ENCODE measurements around the gene STYK1. TPM values are rescaled to one million over a fixed set of nuclear protein-coding genes. Genes with fewer than 3 reads are reported as not detected.
A peak's percentile ranks its signal among the peaks of the same experiment; 100 is the strongest.
"Not testable (repeated sequence)": the region's sequence is repeated elsewhere in the genome, so short reads cannot be mapped to it uniquely, and the experiment has no call there.

Gene STYK1
- total RNA-seq, 1 experiment from 2014 or later, result 9.9 TPM

DNA sequence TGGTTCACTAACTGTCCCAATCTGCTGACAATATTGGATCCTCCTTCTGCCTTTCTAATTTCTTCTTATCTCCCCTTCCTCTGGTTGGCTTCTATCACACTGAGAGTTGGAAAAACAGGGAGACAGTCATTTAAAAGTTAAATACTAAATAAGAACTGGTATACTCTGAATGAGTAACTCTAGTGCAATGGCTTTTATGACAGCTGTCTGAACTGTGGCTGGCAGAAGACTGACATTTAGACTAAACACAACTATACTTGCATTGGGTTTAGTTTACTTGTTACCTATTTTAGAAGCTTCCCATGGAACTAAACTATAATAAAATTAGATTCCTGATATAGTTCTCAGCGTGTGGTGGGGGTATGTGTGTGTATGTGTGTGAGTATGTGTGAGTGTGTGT lies 52.6 kb downstream of the STYK1 start:
- DNase-seq (ENCODE audit: low spot score), result no peak

DNA sequence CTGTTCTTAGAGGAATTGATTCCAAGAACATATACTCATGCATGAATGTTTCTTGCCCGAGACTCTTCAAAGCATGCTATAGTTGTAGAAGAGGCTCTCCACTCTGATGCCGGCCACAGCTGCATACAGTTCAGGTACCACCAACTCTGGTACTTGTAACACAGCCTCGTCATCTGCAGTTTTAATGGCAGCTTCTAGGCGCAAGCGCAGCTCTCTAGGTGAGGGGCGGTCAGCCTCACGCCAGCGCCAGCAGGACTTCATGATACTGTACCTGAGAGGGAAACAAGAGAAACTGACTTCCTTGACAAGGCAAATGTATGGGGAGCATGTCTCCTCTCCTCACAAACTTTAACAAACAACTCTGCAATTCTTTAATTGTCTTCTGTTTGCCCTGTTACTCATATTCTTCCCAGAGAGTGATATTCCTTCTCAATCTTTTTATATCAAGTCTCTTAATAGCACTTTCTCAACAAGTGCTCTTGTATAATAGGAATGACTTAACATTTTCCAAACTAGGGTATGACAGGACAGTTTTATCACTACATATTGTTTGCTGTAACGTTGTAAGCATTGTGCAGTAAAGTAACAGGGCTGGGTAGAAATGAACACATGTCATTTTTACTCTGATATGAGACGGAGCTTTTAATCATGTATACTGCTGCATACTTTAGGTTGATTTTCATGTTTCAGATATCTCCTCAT lies 53.6 kb downstream of the STYK1 start:
- DNase-seq (ENCODE audit: low spot score), result no peak

DNA sequence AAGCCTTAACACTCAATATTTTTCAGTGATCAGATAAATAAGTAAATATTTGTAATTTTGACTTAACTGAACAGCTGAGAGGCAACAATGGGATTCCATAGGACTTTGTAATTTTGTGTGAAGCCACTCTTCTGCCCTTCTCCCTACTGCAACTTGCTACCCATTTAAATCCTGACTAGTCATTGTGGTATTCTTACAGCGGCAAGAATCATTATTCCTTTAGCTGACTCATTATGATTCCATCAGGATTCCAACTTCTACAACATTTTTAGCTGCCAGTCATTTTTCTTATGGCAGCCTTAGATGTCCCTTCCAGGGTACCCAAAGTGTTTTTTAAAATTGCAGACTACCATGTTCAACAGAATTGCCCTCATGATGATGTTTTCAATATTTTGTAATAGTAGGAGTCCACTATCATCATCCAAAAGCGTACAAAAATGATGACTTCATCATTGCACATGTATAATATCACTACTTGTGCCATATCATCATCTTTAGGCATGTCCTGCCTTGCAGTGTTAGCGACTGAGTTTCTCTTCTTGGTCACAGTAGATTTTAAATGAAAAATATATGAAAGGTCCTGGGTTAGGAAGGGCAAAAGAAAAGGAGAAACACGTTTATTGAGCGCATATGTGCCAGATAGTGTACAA lies 55.4 kb downstream of the STYK1 start:
- peak; percentile 73 for DNase-seq (ENCODE audit: low spot score)

DNA sequence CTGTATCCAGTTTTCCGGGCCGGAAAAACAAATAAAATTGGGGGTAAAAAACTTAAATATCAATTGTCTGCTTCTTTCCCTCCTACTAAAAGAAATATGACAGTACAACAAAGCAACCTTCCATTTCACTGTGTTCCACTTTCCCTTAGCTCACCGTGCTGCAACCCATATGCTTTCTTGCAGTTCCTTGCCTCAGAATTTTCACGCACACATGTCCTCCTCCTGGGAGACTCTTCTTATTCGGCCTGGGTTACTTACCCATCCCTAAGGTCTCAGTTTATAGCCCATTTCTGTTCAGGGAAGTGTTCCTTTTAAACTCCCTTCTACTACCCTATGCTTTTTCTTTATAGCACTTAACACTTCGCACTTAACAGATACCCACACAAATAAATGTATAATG lies 56.0 kb downstream of the STYK1 start:
- DNase-seq (ENCODE audit: low spot score), result no peak

DNA sequence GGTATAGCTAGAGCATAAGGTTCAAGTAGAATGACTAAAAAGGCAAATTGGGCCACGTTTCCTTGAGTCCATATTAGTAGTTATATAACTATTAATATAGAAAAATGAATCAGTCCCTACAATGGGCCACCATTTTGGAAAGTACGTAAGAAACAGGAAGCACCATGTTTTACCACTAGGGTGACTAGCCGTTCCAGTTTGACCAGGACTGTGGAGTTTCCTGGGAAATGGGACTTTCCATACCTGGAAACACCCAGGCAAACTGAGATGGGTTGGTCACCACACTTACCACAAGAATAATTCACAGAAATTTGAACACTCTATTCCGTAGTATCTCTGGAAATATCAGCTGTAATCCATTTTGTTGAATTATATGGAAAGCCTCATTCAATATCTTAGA lies 58.3 kb downstream of the STYK1 start:
- no peak for DNase-seq (ENCODE audit: low spot score)

DNA sequence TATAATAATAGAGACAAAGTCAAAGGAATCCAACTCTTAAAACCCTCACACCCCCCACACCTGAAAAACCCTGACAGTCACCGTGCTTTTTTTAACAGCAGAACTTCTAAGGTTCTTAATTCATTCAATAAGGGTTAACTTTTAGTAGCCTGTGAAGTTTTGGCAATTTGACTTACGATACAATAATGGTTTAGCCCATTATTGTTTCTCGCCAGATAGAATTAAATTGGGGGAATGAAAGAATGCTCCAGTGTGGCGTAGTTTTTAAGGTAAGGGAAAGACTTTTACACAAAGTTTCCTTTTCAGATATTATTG lies 59.8 kb downstream of the STYK1 start:
- DNase-seq (ENCODE audit: low spot score), result no peak

DNA sequence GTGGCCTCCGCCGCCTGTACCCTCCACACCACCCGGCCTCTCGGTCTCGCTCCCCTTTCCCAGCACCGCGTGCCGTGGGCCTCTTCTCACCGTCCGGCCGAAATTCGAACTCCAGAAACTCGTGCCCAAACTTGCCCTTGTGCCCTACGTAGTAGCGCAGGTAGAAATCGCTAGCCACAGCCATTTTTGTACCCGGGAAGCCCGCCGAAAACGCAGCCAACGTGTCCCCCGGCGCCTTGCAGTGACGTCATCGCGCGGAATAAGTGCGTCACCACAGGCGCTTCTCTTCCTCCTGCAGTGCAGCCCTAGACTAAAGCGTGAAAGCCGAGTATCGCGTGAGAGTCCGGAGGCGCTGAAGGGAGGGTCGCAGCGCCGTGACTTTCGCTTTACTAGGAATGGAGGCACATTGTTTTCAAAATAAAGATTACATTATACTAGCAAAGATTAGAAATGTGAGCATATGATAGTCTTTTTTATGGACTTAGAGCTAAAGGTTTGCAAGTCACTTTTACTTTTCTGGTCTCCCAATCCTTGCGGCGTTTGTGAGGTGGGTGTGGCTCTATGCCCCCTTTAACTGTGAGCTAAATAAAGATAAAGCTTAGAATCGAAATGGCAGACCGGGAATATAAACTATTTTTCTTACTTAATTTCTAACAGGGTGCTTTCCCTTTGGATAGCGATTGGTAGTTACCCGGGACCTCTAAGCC lies 60.4 kb downstream of the STYK1 start, which contains the start of gene MAGOHB:
Gene MAGOHB, minus strand, starts transcription at position 261 of the 707 bp plus-strand sequence. Its CDS starts 77 bp downstream, at position 184.
- peak; percentile 77 for DNase-seq (ENCODE audit: low spot score)

DNA sequence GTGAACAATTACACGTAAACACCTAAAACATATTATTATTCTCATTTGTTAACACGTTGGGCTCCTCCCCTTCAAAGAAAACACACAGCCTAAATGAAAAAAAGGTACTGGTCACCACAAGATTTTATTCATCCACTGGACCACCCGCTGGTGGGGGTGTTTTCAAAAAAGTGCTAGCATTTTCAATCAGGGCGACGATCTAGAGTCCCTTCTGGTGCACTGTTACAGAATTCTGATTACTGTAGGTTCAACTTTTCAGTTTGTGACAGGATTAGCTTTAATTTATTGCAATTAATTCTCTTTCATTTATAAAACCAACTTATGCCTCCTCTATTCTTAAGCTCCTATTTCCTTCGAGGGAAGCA lies 60.9 kb downstream of the STYK1 start:
- DNase-seq (ENCODE audit: low spot score), result peak; percentile 13

DNA sequence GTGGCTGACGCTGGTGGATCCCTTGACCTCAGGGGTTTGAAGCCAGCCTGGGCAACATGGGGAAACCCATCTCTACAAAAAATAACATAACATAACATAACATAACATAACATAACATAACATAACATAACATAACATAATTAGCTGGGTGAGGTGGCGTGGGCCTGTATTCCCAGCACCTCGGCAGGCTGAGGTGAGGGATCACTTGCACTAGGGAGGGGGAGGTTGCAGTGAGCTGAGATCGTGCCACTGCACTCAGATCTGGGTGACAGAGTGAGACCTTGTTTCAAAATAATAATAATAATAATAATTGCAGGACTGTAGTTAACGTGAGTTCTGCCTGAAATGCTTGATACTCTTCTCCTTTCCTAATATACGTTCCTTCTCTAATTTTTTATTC lies 61.7 kb downstream of the STYK1 start:
- DNase-seq (ENCODE audit: low spot score), result no peak

DNA sequence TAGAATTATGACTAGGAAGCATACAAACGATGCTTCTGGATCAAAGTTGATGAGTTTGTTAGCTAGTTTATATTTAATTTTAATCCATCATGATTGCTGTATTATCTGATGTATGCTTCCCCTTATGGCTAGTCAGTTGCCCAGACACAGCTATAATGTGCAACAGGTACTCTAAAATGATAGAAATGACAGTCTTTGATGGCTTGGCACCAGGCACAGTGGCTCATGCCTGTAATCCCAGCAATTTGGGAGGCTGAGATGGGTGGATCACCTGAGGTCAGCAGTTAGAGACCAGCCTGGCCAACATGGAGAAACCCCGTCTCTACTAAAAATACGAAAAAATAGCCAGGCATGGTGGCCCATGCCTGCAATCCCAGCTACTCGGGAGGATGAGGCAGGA lies 62.6 kb downstream of the STYK1 start:
- DNase-seq (ENCODE audit: low spot score), result not testable (repeated sequence)

DNA sequence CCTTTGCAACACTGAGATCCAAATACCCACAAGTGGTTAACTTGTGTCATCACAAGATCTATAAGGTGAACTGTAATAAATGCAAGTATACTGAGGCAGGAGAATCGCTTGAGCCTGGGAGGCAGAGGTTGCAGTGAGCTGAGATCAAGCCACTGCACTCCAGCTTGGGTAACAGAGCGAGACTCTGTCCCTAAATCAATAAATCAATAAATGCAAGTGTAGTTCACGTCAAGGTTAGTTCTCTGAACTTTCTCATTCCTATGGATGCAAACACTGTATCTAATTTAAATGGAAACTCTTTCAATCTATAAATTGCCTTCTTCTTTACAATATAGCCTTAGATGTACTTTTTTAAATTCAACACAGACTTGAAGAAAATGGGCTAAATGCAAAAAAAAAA lies 63.7 kb downstream of the STYK1 start:
- no peak for DNase-seq (ENCODE audit: low spot score)

DNA sequence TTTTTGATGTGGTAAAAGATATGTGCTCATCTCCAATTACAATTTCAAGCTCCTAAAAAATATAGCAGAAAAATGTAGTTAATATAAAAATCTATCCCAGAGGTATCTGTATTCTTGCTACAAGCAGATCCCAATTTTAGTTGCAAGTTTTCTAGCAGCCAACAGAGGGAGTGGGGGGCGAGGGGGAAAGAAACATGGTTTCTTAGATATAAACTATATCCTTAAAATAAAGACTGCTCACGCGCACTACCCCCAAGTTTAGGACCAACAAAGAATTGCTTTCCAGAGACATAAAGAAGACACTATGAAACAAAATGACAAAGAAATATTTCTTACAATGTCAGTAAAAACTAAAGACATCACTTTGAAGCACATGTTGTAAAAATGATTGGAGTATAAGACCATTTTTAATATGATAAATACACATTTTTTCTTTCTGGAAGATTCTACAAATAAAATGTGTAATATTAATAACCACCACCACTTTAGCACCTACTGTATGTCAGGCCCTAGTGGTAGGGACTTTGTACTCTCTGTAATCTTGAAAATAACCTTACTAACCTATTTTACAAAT lies 65.9 kb downstream of the STYK1 start:
- no peak for DNase-seq (ENCODE audit: low spot score)

DNA sequence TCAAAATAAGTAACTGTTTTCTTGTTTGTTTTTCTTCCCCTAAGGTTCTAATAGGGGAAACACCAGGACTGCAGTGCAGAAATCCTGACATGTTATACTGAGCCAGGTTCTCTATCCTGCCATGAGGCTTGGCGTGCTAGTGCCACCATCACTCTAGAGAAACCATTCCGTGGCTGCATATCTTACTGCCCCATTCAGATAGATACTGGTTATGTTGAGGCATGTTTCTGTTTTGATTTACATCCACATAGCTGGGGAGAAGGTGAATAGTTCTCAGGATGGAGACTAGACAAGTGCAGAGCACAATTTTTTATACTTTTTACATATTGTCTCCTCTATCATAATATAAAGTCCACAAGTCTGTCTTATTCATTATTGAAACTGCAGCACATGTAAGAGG lies 72.0 kb downstream of the STYK1 start:
- DNase-seq (ENCODE audit: low spot score), result no peak

DNA sequence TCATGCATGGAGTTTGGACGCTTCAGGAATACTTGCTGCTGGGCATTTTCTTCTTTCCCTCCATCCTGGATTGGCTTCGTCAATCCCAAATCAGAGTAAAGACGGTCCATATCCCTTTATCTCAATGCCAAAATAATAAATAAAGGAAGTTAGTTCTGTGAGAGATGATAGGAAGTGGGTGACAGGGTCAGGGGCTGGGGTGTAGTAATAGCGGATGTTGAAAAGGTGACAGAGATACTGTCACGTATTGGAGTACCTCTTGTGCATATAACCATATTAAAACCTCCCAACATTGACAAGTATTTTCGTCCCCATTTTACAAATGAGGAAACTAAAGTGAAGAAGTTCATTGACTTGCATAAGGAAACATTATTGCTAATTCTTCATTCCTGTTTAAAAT lies 72.9 kb downstream of the STYK1 start:
- DNase-seq (ENCODE audit: low spot score), result no peak

DNA sequence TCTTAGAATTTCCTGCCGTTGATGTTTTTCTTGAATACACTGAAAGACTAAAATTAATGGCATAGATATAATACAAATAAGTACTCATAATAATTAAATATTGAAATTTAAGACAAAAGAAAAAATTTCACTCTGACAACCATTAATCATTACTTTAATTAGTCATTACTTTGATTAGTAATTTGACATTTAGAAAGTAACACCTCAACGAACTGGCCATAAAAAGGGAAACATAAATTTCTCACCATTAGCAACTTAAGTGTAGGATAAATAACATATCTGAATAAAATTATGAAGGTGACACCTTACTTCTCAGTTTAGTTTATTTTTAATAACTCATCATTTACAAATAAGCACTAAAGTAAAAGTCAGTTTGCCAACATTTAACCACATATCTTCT lies 78.0 kb downstream of the STYK1 start:
- DNase-seq (ENCODE audit: low spot score), result no peak

DNA sequence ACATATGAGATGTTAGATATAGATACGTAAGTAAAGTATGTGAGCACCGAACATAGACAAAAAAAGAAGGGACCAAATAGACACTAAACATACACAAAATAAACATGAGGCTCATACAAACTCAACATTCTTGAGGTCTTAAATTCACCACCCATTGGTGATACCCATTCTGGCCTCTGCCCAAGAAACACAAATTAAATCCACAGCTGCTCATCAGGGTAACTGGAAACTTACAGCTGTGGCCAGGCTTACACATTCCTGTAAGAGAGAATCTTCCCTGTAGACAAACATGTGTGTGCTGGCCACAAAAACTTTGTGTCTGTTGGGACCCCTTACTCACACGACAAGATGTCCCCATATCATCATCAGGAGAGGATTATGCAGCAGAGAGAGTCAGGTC lies 82.9 kb downstream of the STYK1 start:
- no peak for DNase-seq (ENCODE audit: low spot score)

DNA sequence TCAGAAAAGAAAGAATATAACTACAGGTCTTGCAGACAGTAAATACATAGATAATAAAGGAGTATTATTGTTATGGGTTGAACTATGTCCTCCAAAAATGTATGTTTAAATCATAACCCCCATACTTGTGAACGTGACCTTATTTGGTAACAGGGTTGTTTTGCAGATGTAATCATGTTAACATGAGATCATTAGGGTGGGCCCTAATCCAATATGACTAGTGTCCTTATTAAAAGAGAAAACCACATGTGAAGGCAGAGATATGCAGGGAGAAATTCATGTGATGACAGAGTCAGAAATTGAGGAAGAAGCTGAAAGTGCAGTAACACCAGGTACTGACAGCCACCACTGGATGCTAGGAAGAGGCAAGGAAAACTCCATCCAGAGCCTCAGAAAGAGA lies 89.4 kb downstream of the STYK1 start:
- no peak for DNase-seq (ENCODE audit: low spot score)

DNA sequence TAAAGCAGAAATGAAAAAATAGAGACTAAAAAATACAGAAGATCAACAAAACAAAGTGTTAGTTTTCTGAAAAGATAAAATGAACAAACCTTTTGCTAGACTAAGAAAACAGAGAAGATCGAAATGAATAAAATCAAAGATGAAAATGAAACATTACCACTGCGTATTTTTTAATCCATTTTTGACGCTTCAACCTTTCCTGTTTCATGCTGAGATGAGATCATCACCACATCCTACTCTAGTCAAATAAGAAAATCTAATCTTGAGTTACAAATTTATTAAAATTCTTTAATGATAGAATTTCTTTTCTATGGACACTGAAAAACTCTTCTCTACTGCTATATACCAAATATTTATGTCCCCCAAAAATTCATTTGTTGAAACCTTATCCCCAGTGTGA lies 91.1 kb downstream of the STYK1 start:
- DNase-seq (ENCODE audit: low spot score), result no peak

DNA sequence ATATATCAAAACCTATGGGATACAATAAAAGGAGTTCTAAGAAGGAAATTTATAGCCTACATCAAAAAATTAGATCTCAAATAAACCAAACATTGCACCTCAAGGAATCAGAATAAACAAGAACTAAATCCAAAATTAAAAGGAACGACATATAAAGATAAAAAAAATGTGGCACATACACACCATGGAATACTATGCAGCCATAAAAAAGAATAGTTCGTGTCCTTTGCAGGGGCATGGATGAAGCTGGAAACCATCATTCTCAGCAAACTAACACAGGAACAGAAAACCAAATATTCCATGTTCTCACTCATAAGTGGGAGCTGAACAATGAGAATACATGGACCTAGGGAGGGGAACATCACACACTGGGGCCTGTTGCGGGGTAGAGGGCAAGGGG lies 91.7 kb downstream of the STYK1 start:
- DNase-seq (ENCODE audit: low spot score), result not testable (repeated sequence)

DNA sequence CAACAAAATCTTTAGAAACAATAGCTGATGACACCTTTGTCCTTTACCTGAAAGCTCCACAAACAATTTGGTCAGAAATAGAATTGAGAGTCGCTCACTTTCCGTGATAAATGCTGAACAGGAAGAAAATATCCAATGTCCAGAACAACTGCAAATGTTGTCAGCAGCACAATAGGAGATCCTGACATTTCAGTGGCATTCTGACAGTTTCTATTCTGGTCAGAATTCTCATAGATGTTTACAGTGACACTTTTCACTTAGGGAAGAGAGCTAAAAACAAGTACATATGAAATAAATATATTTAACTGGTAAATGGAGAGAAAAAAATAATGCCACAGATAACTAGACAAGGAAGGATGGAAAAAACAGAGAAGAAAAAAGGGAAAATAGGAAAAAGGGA lies 99.5 kb downstream of the STYK1 start:
- no peak for DNase-seq (ENCODE audit: low spot score)

DNA sequence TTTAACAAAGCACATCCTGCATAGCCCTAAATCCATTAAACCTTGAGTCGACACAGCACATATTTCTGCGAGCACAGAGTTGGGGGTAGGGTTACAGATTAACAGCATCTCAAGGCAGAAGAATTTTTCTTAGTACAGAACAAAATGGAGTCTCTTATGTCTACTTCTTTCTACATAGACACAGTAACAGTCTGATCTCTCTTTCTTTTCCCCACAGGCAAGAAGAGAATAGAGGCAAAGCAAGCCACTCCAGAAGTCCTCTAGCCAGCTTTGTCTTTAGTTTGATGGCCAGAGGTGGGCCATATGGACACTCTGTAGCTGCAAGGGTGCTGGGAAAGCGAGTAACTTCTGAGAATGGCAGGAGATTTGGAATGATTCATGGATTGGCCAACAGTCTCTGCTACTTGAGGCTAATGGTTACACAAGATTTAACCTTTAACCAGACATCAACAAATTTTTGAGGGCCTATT lies 101.8 kb downstream of the STYK1 start:
- not testable (repeated sequence) for DNase-seq (ENCODE audit: low spot score)

DNA sequence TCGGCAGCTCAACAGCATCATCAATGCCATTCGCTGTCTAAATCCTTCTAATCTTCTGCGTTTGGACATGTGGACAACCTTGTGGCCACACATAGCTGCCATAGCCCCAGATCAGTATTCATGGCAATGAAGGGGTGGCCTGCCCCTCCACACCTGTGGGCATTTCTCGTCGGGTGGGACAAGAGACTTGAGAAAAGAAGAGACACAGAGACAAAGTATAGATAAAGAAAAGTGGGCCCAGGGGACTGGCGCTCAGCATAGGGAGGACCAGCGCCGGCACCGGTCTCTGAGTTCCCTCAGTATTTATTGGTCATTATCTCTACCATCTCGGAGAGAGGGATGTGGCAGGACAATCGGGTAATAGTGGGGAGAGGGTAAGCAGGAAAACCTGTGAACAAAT lies 102.7 kb downstream of the STYK1 start:
- DNase-seq (ENCODE audit: low spot score), result no peak
